Esophagus muscularis mucosa (tissue), 4 donors: ENCODE results near the gene DOCK4. TPM values are rescaled to one million over a fixed set of nuclear protein-coding genes. Genes with fewer than 3 reads are reported as not detected.

Experiments used
- DNase-seq: peaks from one replicate; pipeline ENCODE4 v3.0.0-alpha.2; 2017; ENCODE audit errors: extremely low spot score
- H3K27ac ChIP-seq, 4 donors: fragments of 200-600 bp; sonication (generic); replicated peaks in 1 of 4; 1 replicate in 3 of 4; 2 replicates in 1 of 4; pipeline ENCODE4 v1.5.1; 2016 to 2019; ENCODE audit warnings: mild to moderate bottlenecking in 1 of 4
- H3K27me3 ChIP-seq, 4 donors: fragments of 200-600 bp; sonication (generic); one replicate each; pipeline versions ENCODE4 v1.5.1 to v1.6.0; 2016 to 2019
- H3K36me3 ChIP-seq, 4 donors: fragments of 200-600 bp; sonication (generic); one replicate each; pipeline ENCODE4 v1.5.1; 2016 to 2019
- H3K4me1 ChIP-seq, 4 donors: fragments of 200-600 bp; sonication (generic); one replicate each; pipeline ENCODE4 v1.5.1; 2016 to 2019
- H3K4me3 ChIP-seq, 4 donors: fragments of 200-600 bp; sonication (generic); 1 replicate in 2 of 4; 2 replicates in 2 of 4; pipeline ENCODE4 v1.5.1; 2016 to 2019; ENCODE audit warnings: mild to moderate bottlenecking in 4 of 4, moderate library complexity in 1 of 4
- H3K9me3 ChIP-seq, 4 donors: fragments of 200-600 bp; sonication (generic); 1 replicate in 3 of 4; 2 replicates in 1 of 4; pipeline ENCODE4 v1.5.1; 2016 to 2019
- CTCF ChIP-seq, 3 experiments: fragments of 200-600 bp in 2 of 3; fragments of 450-650 bp in 1 of 3; sonication (generic) in 2 of 3; IDR thresholded peaks; one replicate each; pipeline ENCODE4 v1.5.1; 2017 to 2019; ENCODE audit warnings: antibody characterized with exemption in 3 of 3, mild to moderate bottlenecking in 2 of 3, moderate library complexity in 1 of 3
- EP300 ChIP-seq: sonication (generic); formaldehyde crosslinking; IDR thresholded peaks from one replicate; pipeline ENCODE4 v1.6.1; 2017; ENCODE audit warnings: antibody characterized with exemption
- POLR2A ChIP-seq: fragments of 450-650 bp; IDR thresholded peaks from one replicate; pipeline ENCODE4 v1.6.1; 2017; ENCODE audit warnings: antibody characterized with exemption, moderate library complexity, mild to moderate bottlenecking, low read depth
- POLR2AphosphoS5 ChIP-seq, 2 donors: sonication (generic); formaldehyde crosslinking; IDR thresholded peaks; one replicate each; pipeline ENCODE4 v1.6.1; 2017; ENCODE audit warnings: antibody characterized with exemption in 2 of 2
- WGBS: methylation state at CpG from one replicate; pipeline ENCODE4 v1.1.5; 2018; 5-methylcytosine and 5-hydroxymethylcytosine counted together
- intact Hi-C: fragments of 100-400 bp; cut with DNase I; formaldehyde crosslinking; loops from one replicate; pipeline ENCODE4 v1.15.1; 2023
- total RNA-seq, 4 donors: library from RNA; depleted of rRNA; stranded (reverse); fragments of >200 nt; gene quantifications; one replicate each; pipeline versions ENCODE4 v1.1.0 to v1.2.1, GENCODE V29; 2016

The DOCK4 gene
- total RNA-seq, 4 donors from 2014 or later = 14.0 to 25.3 (median 18.8) TPM

- H3K9me3 ChIP-seq = no peaks in the 10 kb centered on the region
- TF ChIP-seq CTCF (IDR thresholded peaks at IDR 0.05) (no peak), POLR2A (no peak), EP300 (no peak), POLR2AphosphoS5 (IDR thresholded peaks at IDR 0.05) (no peak)
- H3K27ac ChIP-seq = no peak overlapping the region
- H3K27me3 ChIP-seq = no peaks in the 10 kb centered on the region
- no peak overlapping the region for H3K4me3 ChIP-seq
- DNase-seq = no peak
- peaks cover 0 to 36% (median 22%) of the 10 kb centered on the region in 4 donors for H3K36me3 ChIP-seq
- WGBS = 81% methylated on average over 35 of the region's 41 CpGs
- intact Hi-C loops = no loop called here
- H3K4me1 ChIP-seq = no peaks in the 10 kb centered on the region
Observed at GRCh38 chr7:111727905-111728634, 478.1 kb downstream of the DOCK4 start.

DNA sequence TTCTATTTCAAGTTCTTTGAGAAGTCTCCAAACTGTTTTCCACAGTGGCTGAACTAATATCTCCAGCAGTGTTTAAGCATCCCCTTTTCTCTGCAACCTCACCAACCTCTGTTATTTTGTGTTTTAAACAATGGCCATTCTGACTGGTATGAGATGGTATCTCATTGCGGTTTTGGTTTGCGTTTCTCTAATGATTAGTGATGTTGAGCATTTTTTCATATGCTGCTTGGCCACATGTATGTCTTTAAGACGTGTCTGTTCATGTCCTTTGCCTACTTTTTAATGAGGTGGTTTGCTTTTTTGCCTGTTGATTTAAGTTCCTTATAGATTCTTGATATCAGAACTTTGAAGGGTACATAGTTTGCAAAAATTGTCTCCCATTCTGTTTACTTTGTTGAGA lies 487.3 kb downstream of the DOCK4 start:
- TF ChIP-seq CTCF (IDR thresholded peaks at IDR 0.05) (no peak), POLR2AphosphoS5 (IDR thresholded peaks at IDR 0.05) (no peak), EP300 (no peak), POLR2A (no peak)
- intact Hi-C loops = no loop called here
- no peaks in the 10 kb centered on the region for H3K9me3 ChIP-seq
- H3K36me3 ChIP-seq = no peaks in the 10 kb centered on the region
- H3K4me3 ChIP-seq = no peak overlapping the region
- H3K4me1 ChIP-seq = no peaks in the 10 kb centered on the region
- DNase-seq = no peak
- H3K27me3 ChIP-seq = no peaks in the 10 kb centered on the region
- H3K27ac ChIP-seq = no peak overlapping the region
- WGBS = 92% methylated on average over 3 of the region's 3 CpGs

DNA sequence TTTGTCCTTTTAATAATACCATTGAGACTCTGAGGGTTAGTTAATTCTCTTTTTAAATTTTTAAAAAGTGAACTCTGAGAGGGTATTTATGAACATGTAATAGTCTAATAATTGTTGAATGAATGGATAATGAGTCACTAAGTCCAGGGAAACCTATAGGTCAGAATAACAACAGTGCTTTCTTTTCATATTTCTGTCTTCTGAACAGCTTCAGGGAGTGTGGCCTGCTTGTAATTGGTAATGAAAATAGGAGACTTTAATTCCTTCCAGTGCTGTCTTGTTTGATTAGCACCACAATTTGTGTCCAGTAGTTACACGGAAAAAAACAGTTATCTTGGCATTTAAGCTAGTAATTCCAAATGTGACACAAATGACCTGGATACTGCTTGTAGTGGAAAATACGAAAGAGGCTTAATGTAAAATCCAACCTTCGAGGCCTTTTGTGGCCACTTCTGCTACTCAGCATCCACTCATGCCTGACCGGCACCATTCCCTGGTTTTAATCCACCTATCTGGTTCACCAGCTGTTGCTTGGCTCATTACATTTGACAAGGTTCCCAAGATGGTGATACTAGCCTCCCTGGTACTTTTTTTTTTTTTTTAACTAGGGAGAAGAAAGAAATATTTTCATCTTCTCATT lies 494.7 kb downstream of the DOCK4 start:
- no peak overlapping the region for H3K27ac ChIP-seq
- H3K4me1 ChIP-seq = no peaks in the 10 kb centered on the region
- 78% methylated on average over 4 of the region's 4 CpGs for WGBS
- H3K27me3 ChIP-seq = no peaks in the 10 kb centered on the region
- no peaks in the 10 kb centered on the region for H3K36me3 ChIP-seq
- intact Hi-C loops = no loop called here
- DNase-seq = no peak
- TF ChIP-seq EP300 = no peak
- no peak for TF ChIP-seq CTCF (IDR thresholded peaks at IDR 0.05)
- no peak for TF ChIP-seq POLR2AphosphoS5 (IDR thresholded peaks at IDR 0.05)
- TF ChIP-seq POLR2A = no peak
- H3K9me3 ChIP-seq = no peaks in the 10 kb centered on the region
- H3K4me3 ChIP-seq = no peak overlapping the region

- Histone ChIP-seq H3K27ac (no peak overlapping the region), H3K36me3 (no peaks in the 10 kb centered on the region), H3K4me3 (no peak overlapping the region), H3K27me3 (no peaks in the 10 kb centered on the region), H3K4me1 (no peaks in the 10 kb centered on the region), H3K9me3 (peaks cover 0 to 3% (median 0%) of the 10 kb centered on the region in 4 donors)
- no peak for DNase-seq
- TF ChIP-seq EP300 = no peak
- TF ChIP-seq CTCF (IDR thresholded peaks at IDR 0.05) = no peak
- no peak for TF ChIP-seq POLR2AphosphoS5 (IDR thresholded peaks at IDR 0.05)
- no peak for TF ChIP-seq POLR2A
- intact Hi-C loops = no loop called here
- WGBS = 100% methylated on average over 1 of the region's 1 CpG
Observed at GRCh38 chr7:111710839-111711380, 495.3 kb downstream of the DOCK4 start.
